ENCODE data around the gene FBXL15. TPM values are rescaled to one million over a fixed set of nuclear protein-coding genes. Genes with fewer than 3 reads are reported as not detected.

Gene FBXL15
- total and polyA plus RNA-seq, 2 donors (not counting 1 experiment from before 2014, with no cell fraction given): 15.5 to 20.7 TPM

DNA sequence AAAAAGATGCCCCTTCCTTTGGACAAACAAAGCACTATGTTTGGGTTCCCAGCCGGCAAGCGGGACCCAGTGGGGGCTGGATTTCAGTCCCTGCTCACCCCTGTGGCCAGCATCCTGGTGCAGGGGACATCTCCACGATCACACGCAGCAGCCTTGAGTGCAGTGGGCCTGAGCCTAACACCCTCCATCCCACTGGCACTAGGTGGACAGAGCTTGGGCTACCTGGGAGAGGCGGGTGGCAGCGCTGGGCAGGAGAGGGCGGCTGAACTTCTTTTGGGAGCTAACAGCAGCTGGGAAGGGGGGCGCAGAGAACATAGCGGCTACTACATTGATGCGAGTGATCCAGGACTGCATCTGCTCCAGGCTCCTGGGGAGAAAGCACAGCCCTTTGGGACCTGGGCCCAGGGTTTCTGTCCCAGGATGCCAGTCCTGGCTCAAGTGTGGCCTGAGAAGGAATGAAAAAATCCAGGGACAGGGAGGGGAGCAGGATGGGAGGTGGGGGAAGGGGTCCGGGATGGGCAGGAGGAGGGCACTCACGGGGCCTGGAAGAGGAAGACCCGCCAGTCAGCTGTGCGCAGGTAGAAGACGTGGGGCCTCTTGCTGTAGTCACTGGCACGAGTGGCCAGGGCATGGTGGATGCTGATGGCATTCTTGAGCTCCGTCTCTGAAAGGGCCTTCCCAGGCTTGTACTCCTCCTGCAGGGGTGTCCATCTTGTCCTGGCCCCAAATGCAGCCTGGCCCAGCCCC is 16.1 kb upstream of the FBXL15 start:
- Histone ChIP-seq H3K4me2 (replicated peaks; ENCODE audit: low read depth, low read length, poor library complexity, severe bottlenecking) (no peak overlapping the region), H3K27me3 (replicated peaks in 1 of 4; ENCODE audit: control extremely low read depth in 1 of 4, control insufficient read depth in 3 of 4, insufficient read depth in 4 of 4, low read length in 3 of 4) (peaks cover 0 to 22% (median 13%) of the 10 kb centered on the region in 4 experiments), H3K36me3 (replicated peaks in 1 of 2; ENCODE audit: control extremely low read depth in 1 of 2, control insufficient read depth in 1 of 2, extremely low read depth in 1 of 2, insufficient read depth in 2 of 2, low read length in 1 of 2) (peaks cover 0 to 31% of the 10 kb centered on the region in 2 experiments), H3K4me3 (ENCODE audit: control extremely low read depth in 1 of 5, extremely low read depth in 1 of 5, insufficient read depth in 1 of 5, low read depth in 2 of 5, low read length in 4 of 5) (no peak overlapping the region), H3K9ac (ENCODE audit: low read length) (no peak overlapping the region), H3K27ac (ENCODE audit: low read length in 2 of 2) (no peak overlapping the region), H3K4me1 (ENCODE audit: control insufficient read depth in 2 of 2, insufficient read depth in 2 of 2, low read length in 2 of 2) (peaks cover 14 to 16% of the 10 kb centered on the region in 2 donors), H3K9me3 (ENCODE audit: control extremely low read depth in 1 of 3, control insufficient read depth in 2 of 3, insufficient read depth in 1 of 3, low read length in 2 of 3) (peaks cover 0 to 6% (median 0%) of the 10 kb centered on the region in 3 donors), H3K79me2 (ENCODE audit: control insufficient read depth, insufficient read depth, low read length) (peaks cover 11% of the 10 kb centered on the region), H2AFZ (ENCODE audit: insufficient read depth, low read depth, low read length, poor library complexity, severe bottlenecking) (no peak overlapping the region), H4K20me1 (ENCODE audit: control insufficient read depth, insufficient read depth, low read length, poor library complexity, severe bottlenecking) (peaks cover 54% of the 10 kb centered on the region)
- Mint-ChIP-seq H3K27me3 (peaks cover 16% of the 10 kb centered on the region), H3K4me1 (peaks cover 22% of the 10 kb centered on the region), H3K9me3 (ENCODE audit: insufficient read depth) (no peaks in the 10 kb centered on the region), H3K4me3 (no peak overlapping the region), H3K27ac (peak overlapping the region; percentile 67)
- POLR2A ChIA-PET: interaction anchor here (0.7 to 2.5 kb wide), 4 partner anchors 10 to 756 kb away, joined by 3 to 13 read pairs (median 9); partner anchors contain the start of genes CUEDC2, FBXL15 and NFKB2
- 98% methylated on average over 12 of the region's 17 CpGs for WGBS (ENCODE audit: insufficient coverage)
- DNase-seq (peak; percentile 41), ATAC-seq (ENCODE audit: low read depth) (no peak)
- intact Hi-C loops (cut with micrococcal nuclease): no loop called here
- no peak for TF ChIP-seq EZH2 (IDR thresholded peaks at IDR 0.05; ENCODE audit: borderline replicate concordance, insufficient read depth, low read depth, low read length, poor library complexity, severe bottlenecking)
- TF ChIP-seq, protein P1, sequence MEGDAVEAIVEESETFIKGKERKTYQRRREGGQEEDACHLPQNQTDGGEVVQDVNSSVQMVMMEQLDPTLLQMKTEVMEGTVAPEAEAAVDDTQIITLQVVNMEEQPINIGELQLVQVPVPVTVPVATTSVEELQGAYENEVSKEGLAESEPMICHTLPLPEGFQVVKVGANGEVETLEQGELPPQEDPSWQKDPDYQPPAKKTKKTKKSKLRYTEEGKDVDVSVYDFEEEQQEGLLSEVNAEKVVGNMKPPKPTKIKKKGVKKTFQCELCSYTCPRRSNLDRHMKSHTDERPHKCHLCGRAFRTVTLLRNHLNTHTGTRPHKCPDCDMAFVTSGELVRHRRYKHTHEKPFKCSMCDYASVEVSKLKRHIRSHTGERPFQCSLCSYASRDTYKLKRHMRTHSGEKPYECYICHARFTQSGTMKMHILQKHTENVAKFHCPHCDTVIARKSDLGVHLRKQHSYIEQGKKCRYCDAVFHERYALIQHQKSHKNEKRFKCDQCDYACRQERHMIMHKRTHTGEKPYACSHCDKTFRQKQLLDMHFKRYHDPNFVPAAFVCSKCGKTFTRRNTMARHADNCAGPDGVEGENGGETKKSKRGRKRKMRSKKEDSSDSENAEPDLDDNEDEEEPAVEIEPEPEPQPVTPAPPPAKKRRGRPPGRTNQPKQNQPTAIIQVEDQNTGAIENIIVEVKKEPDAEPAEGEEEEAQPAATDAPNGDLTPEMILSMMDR (IDR thresholded peaks at IDR 0.05): no peak
- CTCF ChIA-PET: interaction anchor here (0.9 to 4.4 kb wide), 15 partner anchors 8 to 237 kb away, joined by 3 to 16 read pairs (median 7); partner anchors contain the start of genes FBXL15 and NFKB2

Data from B cell (primary cell).